Loucy (cell line): ENCODE data around the gene LY6G6F.

ENCODE experiments used
- CTCF ChIP-seq: fragments of 200-600 bp; sonication (generic); conservative IDR thresholded peaks from 2 replicates; pipeline ENCODE4 v1.5.1; 2014; ENCODE audit warnings: mild to moderate bottlenecking, antibody characterized with exemption, low read length
- EZH2phosphoT487 ChIP-seq: fragments of 200-600 bp; IDR thresholded peaks from 2 replicates; pipeline ENCODE4 v1.6.1; 2018; ENCODE audit warnings: antibody characterized with exemption, mild to moderate bottlenecking, moderate library complexity, borderline replicate concordance

- TF ChIP-seq CTCF (no peak), EZH2phosphoT487 (no peak)
Observed at GRCh38 chr6:31719001-31719400, 12.3 kb downstream of the LY6G6F start.
